Measurements from ENCODE around the gene CYTH3.
"Not testable (repeated sequence)": the region's sequence is repeated elsewhere in the genome, so short reads cannot be mapped to it uniquely, and the experiment has no call there.

Gene CYTH3

GRCh38 chr7:6165521-6166320 is 106.7 kb downstream of the CYTH3 start:
- DNase-seq (ENCODE audit: low read depth), result no peak

- DNase-seq (ENCODE audit: low read depth), result no peak
Measured at GRCh38 chr7:6165075-6165474, 107.3 kb downstream of the CYTH3 start.

DNA sequence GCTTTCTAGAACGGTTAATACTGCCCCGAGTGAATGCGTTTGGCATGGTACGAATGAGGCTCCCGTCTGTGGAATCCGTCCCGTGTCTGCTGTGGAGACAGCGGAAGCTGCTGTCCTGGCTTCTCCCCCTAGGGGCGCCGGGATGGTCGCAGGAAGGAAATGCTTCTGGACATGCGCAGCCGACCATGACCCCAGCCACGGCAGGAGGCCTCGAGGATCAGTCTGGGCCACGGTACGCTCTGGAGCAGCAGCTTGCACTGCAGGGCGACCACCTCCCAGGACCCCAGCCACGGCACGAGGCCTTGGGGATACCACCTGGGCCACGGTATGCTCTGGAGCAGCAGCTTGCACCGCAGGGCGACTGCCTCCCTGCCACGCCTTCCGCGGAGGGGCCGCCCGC is 107.9 kb downstream of the CYTH3 start:
- no peak for DNase-seq (ENCODE audit: low read depth)

- DNase-seq (ENCODE audit: low read depth), result no peak
Measured at GRCh38 chr7:6164010-6164409, 108.4 kb downstream of the CYTH3 start.

- no peak for DNase-seq (ENCODE audit: low read depth)
Measured at GRCh38 chr7:6163402-6163801, 109.0 kb downstream of the CYTH3 start.

GRCh38 chr7:6162650-6163366 is 109.6 kb downstream of the CYTH3 start:
- no peak for DNase-seq (ENCODE audit: low read depth)

DNA sequence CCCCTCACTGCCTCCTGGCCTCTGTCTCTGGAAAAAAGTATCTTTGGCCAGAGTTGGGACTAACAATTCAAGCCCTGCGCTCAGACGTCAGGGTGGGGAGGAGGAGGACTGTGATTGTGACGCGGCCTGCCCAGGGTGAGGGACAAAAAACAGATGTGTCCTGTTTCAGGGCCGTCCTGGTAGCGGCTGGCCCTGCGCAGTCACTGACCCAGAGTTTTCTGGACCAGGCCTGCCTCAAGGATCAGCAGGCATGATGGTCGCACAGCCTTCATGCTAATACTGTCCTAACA is 110.1 kb downstream of the CYTH3 start:
- no peak for DNase-seq (ENCODE audit: low read depth)

- DNase-seq (ENCODE audit: low read depth), result no peak
Measured at GRCh38 chr7:6161463-6162330, 110.7 kb downstream of the CYTH3 start.

GRCh38 chr7:6160191-6160623 is 112.2 kb downstream of the CYTH3 start:
- DNase-seq (ENCODE audit: low read depth), result no peak

DNA sequence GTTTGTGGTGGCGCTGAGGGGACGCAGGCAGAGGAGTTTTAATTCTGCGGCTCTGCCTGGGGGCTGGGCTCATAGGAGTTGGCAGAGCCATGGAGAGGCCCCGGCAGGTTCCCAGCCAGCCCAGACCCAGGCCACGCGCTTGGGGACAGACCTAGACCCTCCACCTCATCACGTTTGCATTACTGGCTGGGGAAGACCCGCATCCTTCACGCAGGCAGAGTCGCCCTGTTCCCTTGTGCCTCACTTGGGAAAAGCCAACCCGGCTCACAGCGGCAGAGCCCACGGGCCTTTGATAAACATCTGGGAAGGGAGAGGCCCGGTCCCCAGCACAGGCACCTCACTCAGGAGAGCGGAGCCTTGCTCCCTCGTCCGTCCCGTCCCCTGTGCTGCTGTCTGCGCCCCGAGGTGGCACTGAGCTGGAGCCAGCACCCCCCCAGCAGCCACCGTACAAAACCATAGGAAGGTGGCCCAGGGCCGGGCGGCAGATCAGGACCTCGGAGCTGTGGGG is 112.8 kb downstream of the CYTH3 start:
- DNase-seq (ENCODE audit: low read depth), result no peak

DNA sequence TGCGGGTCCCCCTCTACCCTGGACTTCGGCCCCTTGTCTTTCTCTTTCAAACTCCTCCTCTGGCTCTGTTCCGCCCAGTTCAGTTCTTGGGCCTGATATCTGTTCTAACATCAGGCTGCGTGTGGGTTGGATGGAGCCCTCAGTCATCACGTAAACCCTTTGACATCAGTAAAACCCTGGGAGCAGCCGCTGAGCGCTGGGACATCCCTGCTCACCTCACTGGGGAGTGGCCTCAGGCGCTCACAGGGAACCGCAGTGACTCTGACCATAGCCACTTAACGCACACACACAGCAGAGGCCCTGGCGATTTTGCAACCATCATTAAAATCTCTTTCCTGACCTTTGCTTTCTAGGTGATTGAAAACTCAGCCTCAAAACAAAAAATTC is 113.3 kb downstream of the CYTH3 start:
- no peak for DNase-seq (ENCODE audit: low read depth)

GRCh38 chr7:6158424-6159096 is 113.9 kb downstream of the CYTH3 start:
- DNase-seq (ENCODE audit: low read depth), result no peak

DNA sequence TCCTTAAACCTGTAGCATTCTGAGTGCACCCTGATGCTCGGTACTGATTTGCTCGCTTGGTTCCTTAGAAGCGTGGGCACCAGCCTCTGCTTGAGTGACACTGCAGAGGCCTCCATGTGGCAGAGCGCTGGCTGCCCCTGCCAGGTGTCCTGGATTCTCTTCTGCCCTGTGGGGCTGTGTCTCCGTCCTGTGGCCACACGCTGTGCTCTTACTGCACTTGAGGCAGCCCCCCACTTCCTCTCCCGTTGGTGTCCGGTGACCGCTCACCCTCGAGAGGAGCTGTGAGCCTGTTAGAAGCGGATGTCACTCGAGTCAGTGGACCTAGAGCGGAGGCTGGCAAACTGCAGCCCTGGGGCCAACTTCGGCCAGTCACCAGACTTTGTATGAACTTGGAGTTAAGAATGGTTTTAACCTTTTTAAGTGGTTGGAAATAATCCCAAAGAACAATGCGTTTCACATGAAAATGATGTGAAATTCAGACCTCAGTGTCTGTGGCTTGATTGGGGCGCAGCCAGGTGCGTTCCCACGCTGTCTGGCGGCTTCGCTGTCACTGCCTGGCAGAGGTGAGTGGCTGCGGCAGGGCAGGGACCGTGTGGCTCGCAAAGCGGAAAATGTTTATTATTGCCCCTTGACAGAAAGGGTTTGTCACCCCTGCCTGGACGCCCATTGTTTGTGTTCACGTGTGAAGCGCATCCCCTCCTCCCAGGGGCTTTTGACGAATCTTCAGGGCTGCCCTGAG is 114.6 kb downstream of the CYTH3 start:
- no peak for DNase-seq (ENCODE audit: low read depth)

DNA sequence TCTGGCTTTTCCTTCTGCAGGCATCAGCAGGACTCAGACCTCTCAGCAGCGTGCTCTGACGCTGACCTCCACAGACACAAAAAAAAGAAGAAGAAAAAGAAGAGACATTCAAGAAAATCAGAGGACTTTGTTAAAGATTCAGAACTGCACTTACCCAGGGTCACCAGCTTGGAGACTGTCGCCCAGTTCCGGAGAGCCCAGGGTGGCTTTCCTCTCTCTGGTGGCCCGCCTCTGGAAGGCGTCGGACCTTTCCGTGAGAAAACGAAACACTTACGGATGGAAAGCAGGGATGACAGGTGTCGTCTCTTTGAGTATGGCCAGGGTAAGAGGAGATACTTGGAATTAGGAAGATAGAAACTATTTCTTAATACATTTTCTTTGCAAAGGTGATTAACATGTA is 115.7 kb downstream of the CYTH3 start:
- DNase-seq (ENCODE audit: low read depth), result no peak

GRCh38 chr7:6155596-6155995 is 116.8 kb downstream of the CYTH3 start:
- DNase-seq (ENCODE audit: low read depth), result no peak

- DNase-seq (ENCODE audit: low read depth), result no peak
Measured at GRCh38 chr7:6154542-6155404, 117.7 kb downstream of the CYTH3 start.

- no peak for DNase-seq (ENCODE audit: low read depth)
Measured at GRCh38 chr7:6153646-6154541, 118.5 kb downstream of the CYTH3 start.

GRCh38 chr7:6151994-6152735 is 120.3 kb downstream of the CYTH3 start:
- DNase-seq (ENCODE audit: low read depth), result no peak

DNA sequence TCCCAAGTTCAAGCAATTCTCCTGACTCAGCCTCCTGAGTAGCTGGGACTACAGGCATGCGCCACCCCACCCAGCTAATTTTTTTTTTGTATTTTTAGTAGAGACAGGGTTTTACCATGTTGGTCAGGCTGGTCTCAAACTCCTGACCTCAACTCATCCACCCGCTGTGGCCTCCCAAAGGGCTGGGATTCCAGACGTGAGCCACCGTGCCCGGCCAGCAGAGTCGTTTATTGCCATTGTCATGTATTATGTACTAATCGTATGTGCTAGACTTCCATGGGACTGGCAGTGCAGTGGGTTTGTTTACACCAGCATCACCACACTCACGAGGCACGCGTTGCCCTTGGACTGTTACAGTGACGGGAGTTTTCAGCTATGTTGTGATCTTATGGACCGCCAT is 120.9 kb downstream of the CYTH3 start:
- DNase-seq (ENCODE audit: low read depth), result not testable (repeated sequence)

Data from activated T-cell treated with anti-CD3 and anti-CD28 coated beads for 24 hours (primary cell).